HepG2 (cell line): Measurements from ENCODE around the gene NRN1L. TPM values are rescaled to one million over a fixed set of nuclear protein-coding genes. Genes with fewer than 3 reads are reported as not detected.

Experiments used
- CHD2 ChIP-seq: IDR thresholded peaks from 2 replicates; pipeline ENCODE4 v1.6.1; 2011; ENCODE audit warnings: low read depth, low read length, improper control_type of control experiment
- FIP1L1 ChIP-seq: fragments of 200-400 bp; formaldehyde crosslinking; IDR thresholded peaks from 2 replicates; pipeline ENCODE4 v1.6.1; 2018; ENCODE audit warnings: low read depth, mild to moderate bottlenecking, low read length, moderate library complexity, borderline replicate concordance; ENCODE audit not compliant: insufficient read depth
- GFI1 ChIP-seq: sonication (generic); formaldehyde crosslinking; IDR thresholded peaks from 2 replicates; pipeline ENCODE4 v1.5.0; 2020; ENCODE audit warnings: missing genetic modification reagents, mild to moderate bottlenecking, borderline replicate concordance
- GPN1 ChIP-seq: sonication (generic); formaldehyde crosslinking; IDR thresholded peaks from 2 replicates; pipeline ENCODE4 v1.5.1; 2020; ENCODE audit warnings: missing genetic modification reagents, borderline replicate concordance
- ISL2 ChIP-seq: sonication (generic); formaldehyde crosslinking; IDR thresholded peaks from 2 replicates; pipeline ENCODE4 v1.5.0; 2020; ENCODE audit warnings: missing genetic modification reagents
- MAF1 ChIP-seq: sonication (generic); formaldehyde crosslinking; IDR thresholded peaks from 2 replicates; pipeline ENCODE4 v1.5.0; 2020; ENCODE audit warnings: missing genetic modification reagents, borderline replicate concordance
- PAWR ChIP-seq: sonication (generic); formaldehyde crosslinking; IDR thresholded peaks from 2 replicates; pipeline ENCODE4 v1.4.0; 2020; ENCODE audit warnings: missing genetic modification reagents, mild to moderate bottlenecking, borderline replicate concordance
- PHB2 ChIP-seq: fragments of 450-650 bp; IDR thresholded peaks from 2 replicates; pipeline ENCODE4 v1.6.1; 2018; ENCODE audit not compliant: partially characterized antibody
- PITX1 ChIP-seq: sonication (generic); formaldehyde crosslinking; IDR thresholded peaks from 2 replicates; pipeline ENCODE4 v1.5.1; 2020; ENCODE audit warnings: mild to moderate bottlenecking, missing genetic modification reagents
- POLR2AphosphoS5 ChIP-seq: IDR thresholded peaks from 2 replicates; pipeline ENCODE4 v1.6.1; 2012; ENCODE audit warnings: low read depth, low read length
- SAP130 ChIP-seq: IDR thresholded peaks from 2 replicates; pipeline ENCODE4 v1.6.1; 2016; ENCODE audit warnings: low read depth
- SCMH1 ChIP-seq: sonication (generic); formaldehyde crosslinking; IDR thresholded peaks from 2 replicates; pipeline ENCODE4 v1.9.0; 2021; ENCODE audit warnings: missing genetic modification reagents, mild to moderate bottlenecking, borderline replicate concordance
- TCF7L2 ChIP-seq: IDR thresholded peaks from 2 replicates; pipeline ENCODE4 v1.6.1; 2011; ENCODE audit warnings: mild to moderate bottlenecking, low read depth, low read length, moderate library complexity
- TP53 ChIP-seq: sonication (generic); formaldehyde crosslinking; conservative IDR thresholded peaks from 2 replicates; pipeline ENCODE4 v1.4.0; 2020; ENCODE audit warnings: missing genetic modification reagents
- ZBTB1 ChIP-seq: sonication (generic); formaldehyde crosslinking; IDR thresholded peaks from 2 replicates; pipeline ENCODE4 v1.4.0; 2020; ENCODE audit warnings: missing genetic modification reagents, borderline replicate concordance
- ZBTB20 ChIP-seq: sonication (generic); formaldehyde crosslinking; IDR thresholded peaks from 2 replicates; pipeline ENCODE4 v1.8.1; 2023; ENCODE audit warnings: missing genetic modification reagents, low read depth, mild to moderate bottlenecking, borderline replicate concordance
- ZMYM2 ChIP-seq: sonication (generic); formaldehyde crosslinking; IDR thresholded peaks from 2 replicates; pipeline ENCODE4 v1.8.0; 2022; ENCODE audit warnings: mild to moderate bottlenecking, missing genetic modification reagents
- ZNF121 ChIP-seq: sonication (generic); formaldehyde crosslinking; IDR thresholded peaks from 2 replicates; pipeline ENCODE4 v1.5.0; 2020; ENCODE audit warnings: mild to moderate bottlenecking, missing genetic modification reagents
- ZNF260 ChIP-seq: sonication (generic); formaldehyde crosslinking; IDR thresholded peaks from 2 replicates; pipeline ENCODE4 v1.4.0; 2020; ENCODE audit warnings: missing genetic modification reagents, low read depth, mild to moderate bottlenecking, borderline replicate concordance
- ZNF451 ChIP-seq: sonication (generic); formaldehyde crosslinking; IDR thresholded peaks from 2 replicates; pipeline ENCODE4 v1.5.0; 2020; ENCODE audit warnings: mild to moderate bottlenecking, missing genetic modification reagents
- ZNF562 ChIP-seq: sonication (generic); formaldehyde crosslinking; IDR thresholded peaks from 2 replicates; pipeline ENCODE4 v1.8.0; 2022; ENCODE audit warnings: missing genetic modification reagents, borderline replicate concordance
- ZNF563 ChIP-seq: sonication (generic); formaldehyde crosslinking; IDR thresholded peaks from 2 replicates; pipeline ENCODE4 v1.8.0; 2022; ENCODE audit warnings: mild to moderate bottlenecking, moderate library complexity, missing genetic modification reagents
- ZNF790 ChIP-seq: sonication (generic); formaldehyde crosslinking; IDR thresholded peaks from 2 replicates; pipeline ENCODE4 v1.8.0; 2022; ENCODE audit warnings: missing genetic modification reagents, mild to moderate bottlenecking, borderline replicate concordance
- polyA plus RNA-seq, 8 experiments: library from polyadenylated mRNA; depleted of rRNA in 3 of 8; stranded (reverse) in 7 of 8; unstranded in 1 of 8; fragments of >200 nt; fragmentation: Illumina TruSeq in 4 of 8; extraction: Trizol in 4 of 8; gene quantifications; 2 replicates each; pipeline versions ENCODE4 v1.2.1 to v1.2.3, GENCODE V29; 2011 to 2016; ENCODE audit warnings: low read depth in 4 of 8, missing spikeins in 1 of 8, mixed read lengths in 1 of 8; ENCODE audit not compliant: insufficient read depth in 1 of 8
- total RNA-seq, 5 experiments: library from RNA; depleted of rRNA; stranded (reverse); fragments of >200 nt; fragmentation: Illumina TruSeq; extraction: Trizol; gene quantifications; 2 replicates each; pipeline ENCODE4 v1.2.3, GENCODE V29; 2016; ENCODE audit warnings: low read depth in 1 of 5
- TF ChIP-seq, protein P1 (sequence below), 2 experiments: sonication (generic) in 1 of 2; formaldehyde crosslinking in 1 of 2; IDR thresholded peaks; 2 replicates each; pipeline versions ENCODE4 v1.5.1 to v1.6.1; 2011 to 2020; ENCODE audit warnings: borderline replicate concordance in 1 of 2, low read depth in 1 of 2, low read length in 1 of 2, mild to moderate bottlenecking in 1 of 2, missing genetic modification reagents in 1 of 2, moderate library complexity in 1 of 2
- TF ChIP-seq, protein P2 (sequence below): sonication (generic); formaldehyde crosslinking; IDR thresholded peaks from 2 replicates; pipeline ENCODE4 v1.8.1; 2023; ENCODE audit warnings: mild to moderate bottlenecking, missing genetic modification reagents
- TF ChIP-seq, protein P3 (sequence below): sonication (generic); formaldehyde crosslinking; conservative IDR thresholded peaks from 2 replicates; pipeline ENCODE4 v1.4.0; 2020; ENCODE audit warnings: missing genetic modification reagents

The NRN1L gene
- total and polyA plus RNA-seq, 2 of the 13 experiments (the other 11 are each of a cell fraction or from before 2014, with no cell fraction given) = 0.53 to 1.2 TPM

DNA sequence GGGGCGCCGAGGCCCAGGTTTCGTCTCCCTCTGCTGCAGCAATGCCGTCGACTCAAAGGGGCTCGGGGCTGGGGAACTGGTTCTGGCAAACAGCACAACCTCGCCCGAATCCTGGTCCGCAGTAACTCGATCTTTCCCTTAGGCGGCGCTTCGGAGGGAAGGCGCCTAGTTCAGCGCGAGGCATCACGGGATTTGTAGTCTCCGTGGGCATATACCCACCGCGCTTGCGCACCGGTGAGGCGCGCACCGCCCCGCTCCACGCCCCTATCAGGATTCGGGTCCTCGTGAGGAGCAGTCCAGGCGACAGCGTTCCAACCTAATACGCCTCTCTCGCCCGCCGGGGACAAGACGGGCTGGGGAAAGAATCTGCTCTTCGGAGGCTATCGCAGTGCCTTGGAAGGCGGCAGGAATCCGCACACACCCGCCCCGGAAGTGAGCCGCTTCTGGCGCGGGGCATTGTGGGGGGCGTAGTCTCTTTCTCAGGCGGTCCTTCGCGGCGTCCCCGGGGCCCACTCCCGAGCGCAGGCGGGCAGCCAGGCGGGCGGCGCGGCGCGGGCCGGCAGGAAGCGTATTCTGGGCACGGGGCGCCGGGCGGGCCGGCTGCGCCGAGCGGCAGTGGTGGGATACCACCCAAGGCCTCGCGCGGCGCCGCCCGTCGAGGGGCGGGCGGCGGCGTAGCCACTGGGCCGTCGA, 42.7 kb upstream of the NRN1L start, which contains the start of gene THAP11 (continued):
- TF ChIP-seq, protein P1, sequence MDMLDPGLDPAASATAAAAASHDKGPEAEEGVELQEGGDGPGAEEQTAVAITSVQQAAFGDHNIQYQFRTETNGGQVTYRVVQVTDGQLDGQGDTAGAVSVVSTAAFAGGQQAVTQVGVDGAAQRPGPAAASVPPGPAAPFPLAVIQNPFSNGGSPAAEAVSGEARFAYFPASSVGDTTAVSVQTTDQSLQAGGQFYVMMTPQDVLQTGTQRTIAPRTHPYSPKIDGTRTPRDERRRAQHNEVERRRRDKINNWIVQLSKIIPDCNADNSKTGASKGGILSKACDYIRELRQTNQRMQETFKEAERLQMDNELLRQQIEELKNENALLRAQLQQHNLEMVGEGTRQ (IDR thresholded peaks at IDR 0.05; ENCODE audit: low read depth, low read length) = no peak
- TF ChIP-seq, protein P1 (CRISPR knock-in tag; IDR thresholded peaks at IDR 0.05; ENCODE audit: borderline replicate concordance) = no peak
- TF ChIP-seq ZNF260 (CRISPR knock-in tag) = no peak
- no peak; the same call in 1 of the 2 replicates for TF ChIP-seq ISL2 (CRISPR knock-in tag)
- TF ChIP-seq ZBTB20 (CRISPR knock-in tag) = peak; percentile 45; the same call in 1 of the 2 replicates
- no peak for TF ChIP-seq TCF7L2
- 0 out of 2 replicates have a peak, but pooled peaks have one; percentile 52 for TF ChIP-seq MAF1
- TF ChIP-seq ZNF562 (CRISPR knock-in tag) = no peak
- peak; percentile 61 for TF ChIP-seq ZNF563 (CRISPR knock-in tag)
- TF ChIP-seq PITX1 (CRISPR knock-in tag) = no peak; the same call in 1 of the 2 replicates
- TF ChIP-seq GFI1 = 0 out of 2 replicates have a peak, but pooled peaks have one; percentile 58
- 0 out of 2 replicates have a peak, but pooled peaks have one; percentile 81 for TF ChIP-seq FIP1L1
- TF ChIP-seq ZMYM2 = no peak; the same call in none of the 2 replicates
- 0 out of 2 replicates have a peak, but pooled peaks have one; percentile 22 for TF ChIP-seq ZNF451 (CRISPR knock-in tag)
- TF ChIP-seq ZNF121 (CRISPR knock-in tag) = no peak
- TF ChIP-seq TP53 (CRISPR knock-in tag) = no peak
- TF ChIP-seq PHB2 = no peak
- no peak for TF ChIP-seq PAWR
- TF ChIP-seq CHD2 = no peak; the same call in 1 of the 2 replicates
- TF ChIP-seq ZNF790 = peak; percentile 88; the same call in 1 of the 2 replicates
- peak; percentile 93 for TF ChIP-seq SAP130
- no peak; the same call in 1 of the 2 replicates for TF ChIP-seq GPN1
- TF ChIP-seq, protein P2, sequence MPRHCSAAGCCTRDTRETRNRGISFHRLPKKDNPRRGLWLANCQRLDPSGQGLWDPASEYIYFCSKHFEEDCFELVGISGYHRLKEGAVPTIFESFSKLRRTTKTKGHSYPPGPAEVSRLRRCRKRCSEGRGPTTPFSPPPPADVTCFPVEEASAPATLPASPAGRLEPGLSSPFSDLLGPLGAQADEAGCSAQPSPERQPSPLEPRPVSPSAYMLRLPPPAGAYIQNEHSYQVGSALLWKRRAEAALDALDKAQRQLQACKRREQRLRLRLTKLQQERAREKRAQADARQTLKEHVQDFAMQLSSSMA (CRISPR knock-in tag) = 0 out of 2 replicates have a peak, but pooled peaks have one; percentile 4
- TF ChIP-seq, protein P3, sequence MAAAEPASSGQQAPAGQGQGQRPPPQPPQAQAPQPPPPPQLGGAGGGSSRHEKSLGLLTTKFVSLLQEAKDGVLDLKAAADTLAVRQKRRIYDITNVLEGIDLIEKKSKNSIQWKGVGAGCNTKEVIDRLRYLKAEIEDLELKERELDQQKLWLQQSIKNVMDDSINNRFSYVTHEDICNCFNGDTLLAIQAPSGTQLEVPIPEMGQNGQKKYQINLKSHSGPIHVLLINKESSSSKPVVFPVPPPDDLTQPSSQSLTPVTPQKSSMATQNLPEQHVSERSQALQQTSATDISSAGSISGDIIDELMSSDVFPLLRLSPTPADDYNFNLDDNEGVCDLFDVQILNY (CRISPR knock-in tag) = peak; percentile 79
- peak; percentile 81 for TF ChIP-seq POLR2AphosphoS5
- TF ChIP-seq SCMH1 = no peak
- TF ChIP-seq ZBTB1 (CRISPR knock-in tag) = no peak
